Omental fat pad (tissue), 4 donors: Measurements from ENCODE around the gene EIF5A. TPM values are rescaled to one million over a fixed set of nuclear protein-coding genes. Genes with fewer than 3 reads are reported as not detected.
A peak's percentile ranks its signal among the peaks of the same experiment; 100 is the strongest.

Experiments
- ATAC-seq: fragments of 150-250 bp; one replicate; pipeline ENCODE4 v1.9.1; 2016; ENCODE audit warnings: mild to moderate bottlenecking, moderate library complexity; ENCODE audit not compliant: low FRiP score
- DNase-seq: peaks from one replicate; pipeline ENCODE4 v3.0.0-alpha.2; 2019; ENCODE audit warnings: low spot score
- total RNA-seq, 4 donors: library from RNA; depleted of rRNA; stranded (reverse); fragments of >200 nt; gene quantifications; one replicate each; pipeline ENCODE4 v1.1.0, GENCODE V29; 2016
- TF ChIP-seq, protein P1 (sequence below), 3 donors: fragments of 450-650 bp; IDR thresholded peaks; one replicate each; pipeline ENCODE4 v1.5.1; 2016 to 2017; ENCODE audit warnings: antibody characterized with exemption in 3 of 3, mild to moderate bottlenecking in 3 of 3, moderate library complexity in 2 of 3

Gene EIF5A
- total RNA-seq, 4 donors from 2014 or later = 127 to 408 (median 282) TPM

DNA sequence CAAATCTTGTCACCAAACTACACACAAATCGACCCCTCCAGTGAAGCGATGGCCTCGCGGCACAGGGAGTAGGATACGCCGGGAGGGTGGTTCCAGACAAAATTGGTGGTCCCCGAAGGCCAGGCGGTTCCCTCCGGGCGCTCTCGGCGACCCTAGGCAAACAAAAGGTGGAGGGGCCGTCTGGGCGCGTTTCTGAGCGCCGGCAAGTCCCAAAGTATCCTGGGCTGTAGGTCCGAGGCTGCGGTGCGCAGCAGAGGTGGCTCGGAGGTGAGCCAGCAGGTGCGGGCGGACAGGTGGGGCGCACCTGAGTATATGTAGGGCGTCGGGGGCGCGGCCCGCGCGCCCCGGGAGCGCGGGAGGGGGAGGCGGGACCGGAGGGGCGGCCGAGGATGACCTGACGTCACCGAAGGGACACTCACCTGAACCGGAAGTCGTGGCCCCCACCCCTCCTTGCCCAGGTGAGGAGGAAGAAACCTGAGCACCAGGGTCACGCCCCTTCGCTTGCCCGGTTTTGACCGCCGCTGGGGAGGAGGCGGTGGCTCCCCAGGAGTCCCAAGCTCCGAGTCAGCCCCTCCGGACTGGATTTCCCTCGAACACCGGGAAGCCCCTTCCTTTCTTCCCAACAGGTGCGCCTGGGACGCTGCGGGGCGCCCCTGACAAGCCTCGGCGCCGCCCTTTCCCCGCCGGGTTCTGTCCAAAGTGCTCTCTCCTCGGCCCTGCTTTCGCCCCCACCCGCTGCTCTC, 45.1 kb upstream of the EIF5A start, which contains the start of gene CLDN7:
Gene CLDN7 (minus strand): TSS at position 287 of the 743 bp plus-strand sequence. CDS start 435 bp downstream, outside the sequence.
- no peak for DNase-seq
- no peak for ATAC-seq
- TF ChIP-seq, protein P1, sequence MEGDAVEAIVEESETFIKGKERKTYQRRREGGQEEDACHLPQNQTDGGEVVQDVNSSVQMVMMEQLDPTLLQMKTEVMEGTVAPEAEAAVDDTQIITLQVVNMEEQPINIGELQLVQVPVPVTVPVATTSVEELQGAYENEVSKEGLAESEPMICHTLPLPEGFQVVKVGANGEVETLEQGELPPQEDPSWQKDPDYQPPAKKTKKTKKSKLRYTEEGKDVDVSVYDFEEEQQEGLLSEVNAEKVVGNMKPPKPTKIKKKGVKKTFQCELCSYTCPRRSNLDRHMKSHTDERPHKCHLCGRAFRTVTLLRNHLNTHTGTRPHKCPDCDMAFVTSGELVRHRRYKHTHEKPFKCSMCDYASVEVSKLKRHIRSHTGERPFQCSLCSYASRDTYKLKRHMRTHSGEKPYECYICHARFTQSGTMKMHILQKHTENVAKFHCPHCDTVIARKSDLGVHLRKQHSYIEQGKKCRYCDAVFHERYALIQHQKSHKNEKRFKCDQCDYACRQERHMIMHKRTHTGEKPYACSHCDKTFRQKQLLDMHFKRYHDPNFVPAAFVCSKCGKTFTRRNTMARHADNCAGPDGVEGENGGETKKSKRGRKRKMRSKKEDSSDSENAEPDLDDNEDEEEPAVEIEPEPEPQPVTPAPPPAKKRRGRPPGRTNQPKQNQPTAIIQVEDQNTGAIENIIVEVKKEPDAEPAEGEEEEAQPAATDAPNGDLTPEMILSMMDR (IDR thresholded peaks at IDR 0.05) = no peak

DNA sequence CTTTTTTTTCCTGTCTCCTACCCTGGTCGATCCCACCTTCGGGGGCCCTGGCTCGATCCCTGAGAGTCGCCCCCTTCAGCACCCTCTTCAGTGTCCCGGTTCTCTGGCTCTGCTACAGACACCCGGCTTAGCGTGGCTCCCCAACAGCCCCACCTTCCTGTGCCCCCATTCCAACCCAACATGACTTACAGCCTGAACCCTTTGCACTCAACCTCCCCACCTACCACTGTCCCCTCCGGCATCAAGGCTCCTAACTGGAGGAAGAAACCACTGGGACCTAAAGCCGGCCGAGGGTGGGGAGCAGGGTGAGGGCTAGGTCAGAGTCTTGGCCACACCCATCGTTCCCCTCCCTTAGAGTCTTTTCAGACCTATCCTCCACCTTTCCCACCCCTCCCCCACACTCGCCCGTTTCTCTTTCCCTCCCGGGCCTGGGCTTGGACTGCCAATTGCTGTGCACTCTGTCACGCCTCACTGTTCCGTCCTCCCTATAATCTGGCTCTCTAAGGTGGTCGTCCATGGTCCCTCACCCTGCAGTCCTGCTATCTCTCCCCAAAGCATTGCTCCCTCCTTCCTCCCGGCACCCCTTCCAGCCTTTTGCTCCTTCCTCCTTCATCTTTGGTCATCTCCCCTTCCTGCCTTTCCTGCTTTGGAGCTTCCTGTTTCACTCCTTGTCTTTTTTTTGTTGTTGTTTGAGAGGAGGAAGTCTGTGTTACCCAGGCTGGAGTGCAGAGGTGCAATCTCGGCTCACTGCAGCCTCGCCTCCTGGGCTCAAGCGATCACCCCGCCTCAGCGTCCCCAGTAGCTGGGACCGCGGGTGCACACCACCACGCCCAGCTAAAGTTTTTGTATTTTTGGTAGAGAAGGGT, 44.3 kb upstream of the EIF5A start:
- DNase-seq (no peak), ATAC-seq (peak; percentile 17)
- TF ChIP-seq, protein P1 (IDR thresholded peaks at IDR 0.05) = no peak

DNA sequence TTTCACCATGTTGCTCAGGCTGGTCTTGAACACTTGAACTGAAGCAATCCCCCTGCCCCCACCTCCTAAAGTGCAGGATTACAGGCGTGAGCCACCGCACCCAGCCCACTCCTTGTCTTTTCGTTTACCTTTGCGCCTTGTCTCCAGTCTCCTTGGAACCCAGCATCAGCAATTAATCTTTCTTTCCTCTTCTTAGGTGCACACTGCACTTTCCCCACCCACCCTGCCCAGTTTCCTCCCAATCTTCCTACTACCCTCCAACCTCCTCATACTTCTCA, 43.7 kb upstream of the EIF5A start:
- no peak for ATAC-seq
- TF ChIP-seq, protein P1 (IDR thresholded peaks at IDR 0.05) = no peak
- DNase-seq = no peak

DNA sequence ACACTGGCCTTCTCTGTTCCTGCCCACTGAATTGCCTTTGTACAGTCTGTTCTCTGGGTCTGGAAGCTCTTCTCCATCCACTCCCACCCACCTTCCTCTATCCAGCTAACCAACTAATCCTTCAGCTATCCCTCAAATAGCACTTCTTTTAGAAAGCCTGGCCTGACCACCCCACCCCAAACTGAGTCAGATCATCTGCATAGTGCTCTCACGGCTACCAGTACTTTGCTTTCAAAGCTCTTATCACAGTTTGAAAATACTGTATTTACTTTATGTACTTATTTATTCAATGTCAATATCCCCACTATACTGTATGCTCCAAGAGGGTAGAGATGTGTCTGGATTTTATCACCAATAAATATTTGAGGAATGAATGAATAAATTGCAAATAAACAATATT, 40.6 kb upstream of the EIF5A start:
- TF ChIP-seq, protein P1 (IDR thresholded peaks at IDR 0.05) = no peak
- DNase-seq (no peak), ATAC-seq (no peak)

DNA sequence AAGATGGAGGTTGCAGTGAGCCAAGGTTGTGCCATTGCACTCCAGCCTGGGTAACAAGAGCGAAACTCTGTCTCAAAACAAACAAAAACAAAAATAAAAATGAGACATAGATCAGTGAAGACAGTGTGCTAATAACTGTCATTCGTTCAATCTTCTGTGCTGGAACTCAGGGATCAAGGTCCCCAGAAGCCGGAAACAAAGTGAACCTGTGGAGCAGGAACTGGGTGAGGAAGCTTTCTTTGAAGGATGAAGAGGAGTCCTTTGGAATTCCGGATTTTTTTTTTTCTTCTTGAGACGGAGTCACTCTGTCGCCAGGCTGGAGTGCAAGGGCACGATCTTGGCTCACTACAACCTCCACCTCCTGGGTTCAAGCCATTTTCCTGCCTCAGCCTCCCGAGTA, 28.0 kb upstream of the EIF5A start:
- DNase-seq (no peak), ATAC-seq (no peak)
- TF ChIP-seq, protein P1 (IDR thresholded peaks at IDR 0.05) = no peak

DNA sequence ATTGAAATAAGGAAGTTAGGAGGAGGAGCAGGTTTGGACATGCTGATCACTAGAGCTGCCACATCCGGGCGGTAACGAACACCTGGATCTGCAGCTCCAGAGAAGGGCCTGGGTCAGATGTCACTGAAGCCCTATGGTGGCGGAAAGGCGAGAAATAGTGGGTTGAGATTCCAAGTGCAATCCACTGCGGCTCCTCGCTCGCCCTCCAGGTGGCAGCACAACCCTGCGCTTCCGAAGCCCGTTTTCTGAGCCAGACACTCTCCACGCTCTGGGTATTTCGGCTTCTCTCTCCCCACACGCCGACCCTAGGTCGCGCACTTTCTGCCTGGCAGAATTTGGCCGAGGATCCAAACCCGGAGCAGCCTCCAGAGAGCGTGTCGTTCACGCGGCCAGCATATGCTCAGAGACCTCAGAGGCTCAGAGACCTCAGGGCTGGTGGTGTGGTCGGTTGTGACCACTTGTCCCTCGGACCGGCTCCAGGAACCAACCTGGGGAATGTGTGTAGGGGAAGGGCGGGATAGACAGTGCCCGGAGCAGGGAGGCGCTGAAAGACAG, 26.8 kb upstream of the EIF5A start:
- TF ChIP-seq, protein P1 (IDR thresholded peaks at IDR 0.05) = peak in 2 of 3 donors; percentile 30 to 81
- peak; percentile 82 for ATAC-seq
- peak; percentile 70 for DNase-seq
